Liver (tissue), 3 donors: ENCODE measurements around the gene HRH2.

ENCODE experiments used
- GABPA ChIP-seq, 2 donors: IDR thresholded peaks in 1 of 2; conservative IDR thresholded peaks in 1 of 2; 2 replicates each; pipeline ENCODE4 v1.6.1; 2016; ENCODE audit warnings: antibody characterized with exemption in 2 of 2, mild to moderate bottlenecking in 1 of 2, moderate library complexity in 1 of 2
- JUND ChIP-seq, 2 donors: IDR thresholded peaks; 2 replicates each; pipeline ENCODE4 v1.6.1; 2016; ENCODE audit warnings: antibody characterized with exemption in 2 of 2
- RAD21 ChIP-seq, 2 donors: IDR thresholded peaks; 2 replicates each; pipeline ENCODE4 v1.6.1; 2016; ENCODE audit warnings: antibody characterized with exemption in 2 of 2, mild to moderate bottlenecking in 2 of 2
- TF ChIP-seq, protein P1 (sequence below): fragments of 150-350 bp; IDR thresholded peaks from 2 replicates; pipeline ENCODE4 v1.5.1; 2017; ENCODE audit warnings: improper control_type of control experiment, low read depth, low read length; ENCODE audit not compliant: missing input control
- donor health status: healthy.
- donor health status: healthy.

DNA sequence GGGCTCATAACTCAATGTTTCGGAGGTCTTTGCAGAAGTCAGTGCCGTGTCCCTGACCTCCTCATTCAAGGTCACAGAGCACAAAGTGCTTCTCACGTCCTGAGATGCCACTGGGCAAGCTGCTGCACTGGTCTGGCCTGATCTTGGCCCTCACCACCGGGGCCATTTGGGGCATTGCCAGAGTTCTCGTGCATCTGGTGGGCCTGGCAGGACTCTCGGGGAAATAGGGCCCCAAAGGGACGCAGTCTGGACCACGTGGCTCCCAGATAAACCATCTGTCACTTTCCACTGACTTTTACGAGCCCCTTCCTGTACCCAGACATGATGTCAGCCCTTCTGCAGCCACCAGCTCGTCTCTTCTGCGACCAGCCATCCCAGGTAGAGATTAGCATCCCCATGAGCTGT, 54.8 kb downstream of the HRH2 start:
- TF ChIP-seq, protein P1, sequence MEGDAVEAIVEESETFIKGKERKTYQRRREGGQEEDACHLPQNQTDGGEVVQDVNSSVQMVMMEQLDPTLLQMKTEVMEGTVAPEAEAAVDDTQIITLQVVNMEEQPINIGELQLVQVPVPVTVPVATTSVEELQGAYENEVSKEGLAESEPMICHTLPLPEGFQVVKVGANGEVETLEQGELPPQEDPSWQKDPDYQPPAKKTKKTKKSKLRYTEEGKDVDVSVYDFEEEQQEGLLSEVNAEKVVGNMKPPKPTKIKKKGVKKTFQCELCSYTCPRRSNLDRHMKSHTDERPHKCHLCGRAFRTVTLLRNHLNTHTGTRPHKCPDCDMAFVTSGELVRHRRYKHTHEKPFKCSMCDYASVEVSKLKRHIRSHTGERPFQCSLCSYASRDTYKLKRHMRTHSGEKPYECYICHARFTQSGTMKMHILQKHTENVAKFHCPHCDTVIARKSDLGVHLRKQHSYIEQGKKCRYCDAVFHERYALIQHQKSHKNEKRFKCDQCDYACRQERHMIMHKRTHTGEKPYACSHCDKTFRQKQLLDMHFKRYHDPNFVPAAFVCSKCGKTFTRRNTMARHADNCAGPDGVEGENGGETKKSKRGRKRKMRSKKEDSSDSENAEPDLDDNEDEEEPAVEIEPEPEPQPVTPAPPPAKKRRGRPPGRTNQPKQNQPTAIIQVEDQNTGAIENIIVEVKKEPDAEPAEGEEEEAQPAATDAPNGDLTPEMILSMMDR = no peak
- TF ChIP-seq JUND (IDR thresholded peaks at IDR 0.05) (no peak), RAD21 (IDR thresholded peaks at IDR 0.05) (no peak), GABPA (IDR thresholded peaks at IDR 0.05 in 1 of 2, conservative IDR thresholded peaks at IDR 0.05 in 1 of 2) (no peak)
